ENCODE data around the gene SARDH.
A peak's percentile ranks its signal among the peaks of the same experiment; 100 is the strongest.

Gene SARDH

DNA sequence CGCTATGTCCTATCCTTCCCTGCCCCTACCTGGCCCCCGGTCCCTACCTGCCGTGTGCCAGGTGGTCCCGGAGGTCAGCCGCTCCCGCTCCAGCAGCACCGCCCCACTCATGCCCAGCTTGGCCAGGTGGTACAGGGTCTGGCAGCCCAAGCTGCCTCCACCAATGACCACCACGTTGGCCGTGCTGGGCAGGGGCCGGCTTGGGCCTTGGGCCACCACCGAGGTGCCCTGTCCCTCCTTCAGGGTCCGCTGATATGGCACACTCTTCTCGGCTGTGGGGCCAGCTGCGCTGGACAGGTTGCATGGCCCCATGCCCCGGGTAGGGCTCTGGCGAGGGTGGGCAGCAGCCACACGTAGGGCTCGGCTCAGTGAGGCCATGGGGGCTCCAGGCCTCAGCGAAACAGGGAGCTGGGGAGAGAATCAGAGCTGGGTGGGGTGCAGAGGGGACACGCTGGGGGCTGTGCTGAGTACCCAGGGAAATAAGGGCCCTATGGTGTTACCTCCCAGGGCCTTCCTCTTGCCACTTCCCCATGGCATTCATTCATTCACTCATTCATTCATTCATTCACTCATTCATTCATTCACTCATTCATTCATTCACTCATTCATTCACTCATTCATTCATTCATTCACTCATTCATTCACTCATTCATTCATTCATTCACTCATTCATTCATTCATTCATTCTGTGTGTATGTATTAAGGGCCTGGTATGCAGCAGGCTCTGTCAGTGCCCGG, 4.2 kb downstream of the SARDH start:
- DNase-seq (ENCODE audit: low spot score), result no peak
- no peak for FAIRE-seq

DNA sequence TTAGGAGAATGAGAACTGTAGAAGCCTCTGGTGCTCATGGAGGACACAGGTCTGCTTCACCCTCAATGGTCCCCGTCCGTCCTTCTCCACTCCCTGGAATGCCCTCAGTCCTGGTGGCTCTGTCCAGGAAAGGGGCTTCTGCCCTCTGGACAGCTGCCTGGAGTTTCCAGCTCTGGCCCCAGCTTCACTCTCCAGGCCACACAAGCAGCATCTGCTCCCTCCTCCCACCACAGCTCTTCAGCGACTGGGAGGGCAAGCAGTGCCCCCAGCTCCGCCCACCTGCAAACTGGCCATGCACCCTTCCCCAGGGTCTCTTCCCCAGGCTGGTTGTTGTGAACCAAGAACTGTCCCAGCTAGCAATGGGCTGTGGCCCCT, 4.7 kb downstream of the SARDH start:
- no peak for DNase-seq (ENCODE audit: low spot score)

DNA sequence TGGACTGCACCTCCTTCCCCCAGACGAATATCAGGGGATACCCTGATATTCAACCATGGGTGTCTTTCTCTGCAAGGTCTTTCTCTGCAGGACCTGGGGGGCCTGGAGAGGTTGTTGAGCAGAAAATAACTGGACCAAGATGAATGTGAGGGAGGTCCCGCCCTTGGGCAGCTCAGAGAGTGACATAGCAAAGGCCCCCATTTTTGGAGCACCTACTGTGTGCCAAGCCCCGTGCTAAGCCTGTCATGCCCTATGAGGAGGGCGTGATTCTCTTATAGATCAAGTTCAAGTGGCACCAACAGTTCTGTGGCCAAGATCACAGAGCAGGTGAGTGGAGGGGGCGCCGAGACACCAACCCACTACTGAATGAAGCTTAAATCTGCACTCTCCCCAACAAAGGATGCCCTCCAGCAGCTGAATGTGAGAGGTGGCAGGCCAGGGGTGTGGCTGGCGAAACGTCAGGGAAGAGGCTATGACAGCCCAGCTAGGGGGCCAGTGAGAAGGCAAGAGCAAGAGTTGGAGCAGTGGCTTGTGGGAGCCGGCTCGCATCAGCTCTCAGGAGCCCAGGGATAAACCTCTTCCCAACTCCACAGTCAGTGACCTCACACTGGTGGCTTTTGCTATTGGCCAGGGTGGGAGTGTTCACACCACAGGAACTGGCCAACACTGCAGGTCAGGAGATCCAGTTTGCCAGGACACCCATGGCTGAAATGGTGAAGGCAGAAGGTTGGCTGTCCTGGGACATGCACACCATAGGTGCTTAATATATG, 5.3 kb downstream of the SARDH start:
- DNase-seq (ENCODE audit: low spot score) (no peak), FAIRE-seq (no peak)

More for the DNA sequence above, 4.7 kb downstream of the SARDH start:
- FAIRE-seq, result no peak

DNA sequence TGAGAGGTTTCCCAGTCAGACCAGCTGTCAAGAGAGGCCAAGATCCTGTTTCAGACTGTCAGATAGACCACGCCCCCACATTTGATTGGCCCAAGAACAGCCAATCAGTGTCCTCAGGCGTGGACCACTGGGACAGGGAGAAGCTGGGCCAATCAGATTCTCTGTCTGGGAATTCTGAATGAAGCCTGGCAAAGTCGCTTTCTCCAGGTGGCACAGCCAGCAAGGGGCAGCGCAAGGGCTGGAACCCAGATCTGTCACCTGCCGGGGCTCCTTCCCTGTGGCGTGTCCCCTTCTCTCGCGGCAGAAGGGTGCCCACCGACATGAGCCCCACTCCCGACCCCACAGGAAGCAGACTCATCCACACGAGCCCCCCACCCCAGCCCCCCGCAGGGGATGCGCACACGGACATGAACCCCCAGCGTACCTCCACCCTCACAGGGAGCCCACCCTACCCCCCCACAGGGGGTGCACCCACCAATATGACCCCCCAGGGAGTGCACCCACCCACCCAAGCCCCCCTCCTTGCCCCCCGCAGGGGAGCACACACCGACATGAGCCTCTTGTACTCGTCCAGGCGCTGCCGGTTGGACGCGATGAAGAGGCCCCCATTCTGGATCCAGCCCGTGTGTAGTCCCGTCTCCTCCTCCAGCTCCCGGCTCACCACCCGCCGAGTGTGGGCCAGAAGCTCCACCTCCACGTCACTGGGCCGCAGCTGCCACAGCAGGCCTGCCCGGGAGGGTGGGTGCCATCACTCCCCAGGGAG, 6.1 kb downstream of the SARDH start:
- FAIRE-seq, result no peak
- DNase-seq (ENCODE audit: low spot score), result no peak

DNA sequence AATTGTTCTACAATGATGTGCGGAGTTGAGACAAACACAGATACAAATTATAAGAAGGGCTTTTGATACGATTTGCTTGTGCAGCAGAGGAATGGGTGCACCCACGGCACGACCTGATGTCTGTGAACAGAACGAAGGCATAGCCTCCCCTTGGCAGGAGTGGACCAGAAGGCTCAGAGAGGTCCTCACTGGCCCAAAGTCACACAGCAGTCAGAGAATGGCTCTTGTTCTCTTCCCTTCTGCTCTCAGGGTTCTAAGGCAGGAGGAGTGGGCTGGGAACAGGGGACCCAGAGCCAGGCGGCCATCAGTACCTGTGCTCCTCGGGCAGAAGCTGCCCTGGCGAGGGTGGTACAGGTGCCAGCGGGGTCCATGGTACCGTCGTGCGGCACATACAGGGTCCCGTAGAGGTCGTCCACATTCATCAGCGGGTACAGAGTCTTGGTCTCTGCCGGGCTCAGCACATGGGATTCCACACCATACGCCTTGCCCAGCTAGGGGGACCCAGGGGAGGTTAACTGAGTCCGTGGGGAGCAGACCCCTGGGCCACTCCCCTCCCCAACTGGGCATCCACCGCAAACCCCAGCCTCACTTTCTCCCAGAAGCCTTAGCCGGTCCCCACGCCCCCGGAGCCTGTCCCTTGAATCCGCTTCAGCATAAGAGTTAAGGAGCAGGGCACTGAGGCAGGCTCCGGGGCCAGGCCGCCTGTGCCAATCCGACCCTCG, 7.0 kb downstream of the SARDH start:
- no peak for FAIRE-seq
- DNase-seq (ENCODE audit: low spot score), result no peak

DNA sequence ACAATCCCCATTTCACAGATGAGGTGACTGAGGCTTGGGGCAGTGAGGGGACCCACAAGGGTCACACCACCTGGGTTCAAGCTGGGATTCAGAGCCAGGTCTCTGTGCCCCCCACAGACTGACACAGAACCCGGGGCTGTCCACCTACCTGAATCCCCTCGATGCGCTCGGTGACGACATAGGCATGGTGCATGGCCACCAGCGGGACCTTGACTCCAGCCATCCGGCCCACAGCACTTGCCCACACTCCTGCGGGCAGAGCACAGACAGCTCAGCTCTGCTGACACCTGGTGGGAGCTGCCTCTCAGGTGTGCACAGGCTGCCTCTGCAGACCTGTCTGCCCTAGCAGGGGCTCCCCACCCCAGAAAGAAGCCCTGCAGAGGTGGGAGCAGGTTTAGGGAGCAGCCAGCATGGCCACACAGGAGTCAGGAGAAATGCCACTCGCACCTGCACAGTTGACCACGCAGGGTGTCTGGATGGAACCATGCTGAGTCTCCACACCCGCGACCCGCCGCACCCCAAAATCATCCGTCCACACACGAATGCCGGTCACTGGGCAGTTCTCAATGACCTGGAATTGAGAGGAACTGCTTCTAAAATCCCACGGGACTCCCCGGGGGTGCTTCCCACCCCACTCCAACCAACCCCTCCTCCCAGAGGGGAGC, 8.4 kb downstream of the SARDH start:
- DNase-seq (ENCODE audit: low spot score) (no peak), FAIRE-seq (no peak)

DNA sequence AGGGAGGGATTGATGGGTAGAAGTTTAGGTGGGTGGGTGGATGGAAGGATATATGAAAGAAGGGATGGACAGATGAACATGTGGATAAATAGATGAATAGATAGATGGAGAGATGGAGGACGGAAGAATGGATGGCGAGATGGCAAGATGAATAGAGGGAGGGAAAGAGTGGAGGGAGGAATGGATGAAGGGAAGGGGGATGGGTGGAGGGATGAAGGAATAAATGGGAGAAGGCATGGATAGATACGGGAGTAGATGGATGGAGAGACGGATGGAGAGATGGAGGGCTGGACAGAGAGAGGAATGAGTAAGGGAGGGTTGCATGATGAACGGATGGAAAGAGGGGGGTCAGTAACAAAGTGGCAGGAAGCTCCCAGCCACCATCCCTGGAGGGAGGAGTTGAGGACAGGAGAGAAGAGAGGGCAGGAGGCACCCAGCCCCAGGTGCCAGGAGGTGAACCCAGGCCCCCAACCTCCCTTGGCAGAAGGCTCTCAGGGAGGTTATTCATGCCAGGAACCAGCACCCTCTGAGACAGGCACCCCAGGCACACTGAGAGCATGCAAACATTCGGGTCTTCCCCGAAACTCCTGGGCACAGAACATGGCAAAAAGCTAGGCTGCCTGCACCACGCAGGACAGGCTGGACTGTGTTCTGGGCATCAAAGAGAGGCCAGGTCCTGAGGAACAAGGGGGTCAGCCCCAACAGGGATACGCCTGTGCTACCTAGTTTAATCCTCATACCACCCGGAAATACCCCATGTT, 9.1 kb downstream of the SARDH start:
- DNase-seq (ENCODE audit: low spot score) (no peak), FAIRE-seq (no peak)

DNA sequence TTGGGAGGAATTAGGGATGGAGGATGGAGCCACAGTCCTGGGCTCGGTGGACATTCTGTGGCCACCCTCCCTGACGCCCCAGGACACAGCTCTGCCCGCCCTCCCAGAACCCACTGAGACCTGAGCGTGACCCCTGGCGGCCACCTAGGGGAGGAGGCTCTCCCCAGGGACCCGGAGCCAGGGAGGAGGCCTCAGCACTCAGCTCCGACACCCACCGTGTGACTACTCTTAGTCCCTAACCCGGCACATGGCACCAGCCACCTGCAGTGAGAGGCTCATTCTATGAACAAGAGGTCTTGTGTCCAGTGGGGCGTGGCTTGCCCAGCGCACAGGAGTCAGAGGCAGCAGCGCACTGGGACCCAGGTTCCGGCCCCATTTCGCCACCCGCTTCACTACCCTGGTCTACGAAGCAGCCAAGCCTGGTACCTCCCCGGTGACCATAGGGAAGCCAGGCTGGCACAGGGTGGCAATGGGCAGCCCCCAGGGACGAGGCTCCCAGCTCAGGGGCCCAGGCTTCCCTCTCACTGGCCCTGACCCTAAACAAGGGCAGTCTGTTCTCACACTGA, 10.2 kb downstream of the SARDH start:
- DNase-seq (ENCODE audit: low spot score) (no peak), FAIRE-seq (no peak)

DNA sequence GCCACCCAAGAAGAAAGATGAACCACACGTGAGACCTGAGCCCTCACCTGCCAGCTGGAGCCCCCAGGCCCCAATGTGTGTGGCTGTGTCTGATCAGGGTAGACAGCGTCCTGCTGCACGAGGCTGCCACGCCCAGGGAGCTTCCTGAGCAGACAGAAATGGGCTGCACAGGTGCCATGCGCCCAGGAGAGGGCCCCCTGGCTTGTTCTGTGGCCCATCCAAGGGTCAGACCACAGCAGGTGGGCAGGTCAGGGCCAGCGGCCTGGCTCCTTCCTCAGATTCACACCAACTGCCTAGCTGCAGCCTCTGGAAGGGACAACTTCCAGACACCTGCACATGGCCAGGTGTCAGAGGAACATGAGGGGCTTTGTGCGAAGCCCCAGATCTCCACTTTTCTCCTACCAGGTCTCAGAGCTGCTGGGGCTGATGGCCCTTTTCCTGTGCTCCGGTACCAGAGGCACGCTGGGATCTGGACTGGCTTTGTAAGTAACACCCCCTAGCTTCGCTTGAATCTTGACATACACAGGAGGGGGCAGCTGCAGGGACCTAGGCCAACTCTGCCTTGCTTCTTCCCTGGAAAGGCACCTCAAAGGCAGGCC, 10.8 kb downstream of the SARDH start:
- FAIRE-seq (no peak), DNase-seq (ENCODE audit: low spot score) (no peak)

DNA sequence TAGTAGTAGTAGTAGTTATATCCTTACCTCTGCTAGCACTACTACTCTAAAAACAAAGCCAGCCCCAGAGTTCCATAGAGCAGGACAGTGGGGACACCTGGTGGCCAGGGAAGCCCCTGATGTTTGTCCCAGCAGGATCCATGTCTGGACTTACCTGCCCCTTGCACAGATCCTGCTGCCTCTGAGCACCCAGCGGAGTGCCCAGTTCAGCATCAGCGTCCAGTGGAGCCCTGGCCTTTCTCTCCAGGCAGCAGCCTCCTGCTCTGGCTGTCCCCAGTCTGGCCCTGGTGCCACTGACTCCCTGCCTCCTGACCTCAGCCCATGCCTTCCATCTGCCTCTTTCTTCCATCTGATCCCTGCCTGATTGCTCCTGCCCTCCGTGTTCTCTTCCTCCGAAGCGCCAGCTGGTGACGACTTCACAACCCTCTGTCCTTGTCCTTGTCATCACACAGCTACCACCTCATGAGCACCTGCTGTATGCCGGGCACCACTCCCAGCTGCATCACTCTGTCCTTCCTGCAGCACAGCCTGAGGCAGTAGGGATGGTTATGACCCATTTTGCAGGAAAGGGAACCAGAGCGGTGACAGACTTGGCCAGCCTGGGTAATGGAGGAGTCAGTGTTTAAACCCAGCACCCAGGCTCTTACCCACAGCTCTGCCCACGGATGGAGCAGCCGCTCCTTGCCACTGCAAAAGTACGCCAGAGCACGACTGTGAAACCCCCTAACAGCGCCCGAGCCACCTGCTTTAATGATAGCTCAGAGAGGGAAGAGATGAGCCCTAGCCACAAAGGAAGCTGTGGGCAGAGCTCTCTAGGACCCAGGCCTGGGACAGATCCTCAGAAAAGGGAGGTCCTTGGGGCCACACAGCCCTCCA, 11.5 kb downstream of the SARDH start:
- FAIRE-seq, result no peak

DNA sequence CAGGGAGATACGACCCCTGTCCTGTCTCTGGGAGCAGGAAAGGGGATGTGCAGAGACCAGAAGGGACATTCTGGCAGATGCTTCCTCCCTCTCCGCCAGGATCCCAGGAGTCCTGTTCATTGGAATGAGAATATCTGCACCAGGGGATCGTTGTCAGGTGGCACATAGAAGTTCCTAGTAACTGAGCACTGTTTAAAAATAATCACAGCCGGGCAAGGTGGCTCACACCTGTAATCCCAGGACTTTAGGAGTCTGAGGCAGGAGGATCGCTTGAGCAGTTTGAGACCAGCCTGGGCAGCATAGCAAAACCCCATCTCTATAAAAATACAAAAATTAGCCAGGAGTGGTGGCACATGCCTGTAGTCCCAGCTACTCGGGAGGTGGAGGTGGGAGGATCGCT, 12.3 kb downstream of the SARDH start:
- no peak for FAIRE-seq
- DNase-seq (ENCODE audit: low spot score), result no peak

More for the DNA sequence above, 11.5 kb downstream of the SARDH start:
- DNase-seq (ENCODE audit: low spot score), result peak; percentile 36

DNA sequence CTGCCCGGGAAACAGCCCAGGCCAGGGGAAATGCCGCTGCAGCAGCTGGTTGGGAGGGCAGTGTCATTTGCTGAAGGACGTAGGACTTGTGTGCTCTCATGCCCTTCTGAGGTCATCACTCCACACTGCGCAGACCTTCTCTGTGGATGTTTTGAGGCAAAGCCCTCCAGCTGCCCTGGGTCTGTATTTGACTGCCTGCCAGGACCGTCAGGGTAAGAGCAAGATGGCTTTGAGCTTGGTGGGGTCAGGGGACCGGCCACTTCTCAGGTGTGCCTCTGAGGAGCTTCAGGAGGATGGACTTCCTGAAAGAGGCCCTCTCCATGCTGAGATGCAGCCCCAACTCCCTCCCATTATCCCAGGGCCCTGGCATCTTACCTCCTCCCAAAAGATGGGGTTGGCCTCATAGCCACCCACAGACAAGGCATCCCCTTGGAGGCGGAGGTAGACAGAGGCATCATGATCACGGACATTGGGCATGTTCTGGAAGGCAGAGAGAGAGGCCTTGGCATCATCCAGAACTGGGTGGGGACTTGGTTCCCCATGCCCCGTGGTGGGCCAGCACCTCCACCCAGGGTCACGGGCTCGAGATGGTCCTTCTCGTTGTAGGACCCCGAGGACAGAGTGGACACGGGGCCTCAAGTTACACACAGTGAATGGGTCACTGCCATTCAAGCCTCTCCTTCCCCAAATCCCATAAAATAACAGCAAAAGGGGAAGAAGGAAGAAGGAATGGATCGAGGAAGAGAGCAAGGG, 19.4 kb downstream of the SARDH start:
- DNase-seq (ENCODE audit: low spot score) (no peak), FAIRE-seq (no peak)

DNA sequence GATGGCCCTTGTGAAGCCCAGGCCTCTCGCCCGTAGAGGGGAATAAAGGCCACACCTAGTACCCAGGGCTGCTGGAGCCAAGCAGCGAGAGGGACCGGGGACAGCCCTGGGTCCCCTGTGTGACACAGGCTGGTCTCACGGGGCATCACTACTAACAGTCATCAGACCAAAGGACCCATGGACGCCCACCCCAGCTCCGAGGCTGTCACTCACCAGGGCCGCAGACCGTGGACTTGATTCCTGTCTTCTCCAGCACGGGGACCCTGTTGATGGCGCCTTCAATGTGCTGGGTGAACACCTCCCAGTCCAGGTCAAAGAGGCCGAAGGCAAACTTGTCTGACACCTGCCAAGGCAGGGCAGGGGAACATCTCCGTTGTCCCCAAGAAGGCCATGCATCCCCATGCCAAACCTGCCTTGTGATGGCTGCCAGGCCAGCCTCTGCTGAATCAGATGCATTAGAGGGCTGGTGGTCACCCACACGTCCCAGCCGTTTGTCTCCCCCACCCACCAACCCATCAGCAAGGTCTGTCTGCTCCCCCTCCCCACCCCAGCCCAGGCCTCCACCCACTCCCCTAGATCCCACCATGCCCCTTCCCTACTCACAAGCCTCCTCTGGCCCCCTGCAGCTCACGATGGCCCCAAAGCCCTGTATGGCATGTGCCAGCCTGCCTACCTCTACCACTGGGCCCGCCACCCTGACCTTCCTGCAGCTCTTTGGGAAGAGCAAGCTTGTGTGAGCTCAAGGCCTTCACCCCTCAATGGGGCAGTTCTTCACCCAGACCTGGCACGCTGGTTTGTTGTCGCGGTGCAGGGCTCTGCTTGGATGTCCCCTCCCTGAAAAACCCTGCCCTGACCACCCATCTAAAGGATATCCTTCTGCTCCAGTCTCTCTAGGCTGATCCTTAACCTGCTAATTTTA, 20.8 kb downstream of the SARDH start:
- FAIRE-seq (no peak), DNase-seq (ENCODE audit: low spot score) (no peak)

DNA sequence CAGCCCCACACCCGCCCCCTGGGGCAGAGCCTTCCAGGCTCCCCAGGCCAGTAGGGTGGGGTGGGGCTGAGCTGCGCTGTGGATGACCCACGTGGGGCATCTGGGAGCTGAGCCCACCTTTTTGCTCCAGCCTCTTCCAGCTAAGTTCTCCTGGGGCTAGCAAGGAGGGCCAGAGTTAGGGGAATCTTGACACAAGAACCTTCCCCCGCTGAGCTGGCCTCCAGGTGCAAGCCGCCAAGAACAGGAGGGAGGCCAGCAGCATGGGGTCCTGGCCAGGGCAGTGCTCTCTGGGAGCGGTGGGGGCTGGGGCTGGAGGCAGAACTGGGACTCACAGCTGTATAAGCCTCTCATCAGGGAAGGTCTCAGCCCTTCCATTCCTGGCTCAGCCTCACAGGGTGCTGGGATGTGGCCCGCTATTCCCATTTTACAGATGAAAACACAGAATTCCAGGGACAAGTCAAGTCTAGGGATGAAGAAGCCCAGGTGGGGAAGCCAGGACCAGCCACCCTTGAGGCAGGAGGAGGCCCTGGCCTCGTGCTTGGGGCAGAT, 21.5 kb downstream of the SARDH start:
- no peak for DNase-seq (ENCODE audit: low spot score)
- no peak for FAIRE-seq

DNA sequence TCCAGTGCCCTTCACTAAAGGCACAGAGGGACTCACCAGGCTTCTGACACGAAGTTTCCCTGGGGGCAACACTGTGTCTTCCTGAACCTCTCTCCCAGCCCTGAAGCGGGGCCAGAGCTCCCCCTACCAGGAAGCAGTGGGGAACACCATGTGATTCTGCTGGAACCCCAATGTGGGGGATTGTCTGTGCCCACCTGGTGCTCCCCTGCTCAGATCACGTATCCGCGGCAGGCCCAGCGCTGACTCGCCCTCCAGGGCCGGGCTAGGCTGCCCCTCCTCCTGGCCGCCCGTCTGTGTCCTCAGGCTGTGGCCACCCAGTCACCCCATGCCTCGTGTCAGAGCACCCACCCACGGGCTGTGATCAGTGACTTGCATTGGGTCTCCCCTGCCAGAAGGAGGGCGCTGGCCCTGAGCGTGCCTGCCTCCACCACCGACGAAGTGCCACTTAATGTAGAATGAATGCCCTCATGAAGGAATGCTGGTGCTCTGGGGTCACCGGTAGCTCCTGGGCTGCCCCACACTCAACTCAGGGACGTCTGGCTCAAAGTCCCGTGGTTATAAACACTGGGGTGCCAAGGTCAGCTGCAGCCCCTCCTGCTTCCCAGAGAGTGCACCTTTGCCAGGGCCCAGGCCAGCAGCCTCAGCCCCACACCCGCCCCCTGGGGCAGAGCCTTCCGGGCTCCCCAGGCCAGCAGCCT, 22.1 kb downstream of the SARDH start:
- DNase-seq (ENCODE audit: low spot score) (peak; percentile 8), FAIRE-seq (no peak)

Measured in RCC 7860 (cell line).